SK-N-SH (cell line): ENCODE measurements around the gene NUS1. TPM values are rescaled to one million over a fixed set of nuclear protein-coding genes. Genes with fewer than 3 reads are reported as not detected.
"Not testable (repeated sequence)": the region's sequence is repeated elsewhere in the genome, so short reads cannot be mapped to it uniquely, and the experiment has no call there.

Experiments used
- CTCF ChIA-PET: fragments of 300-600, 350-600 bp; formaldehyde crosslinking; extraction: SDS; loops from one replicate; lab custom pipeline; 2021; lab: Yijun Ruan, JAX
- POLR2A ChIA-PET: fragments of 350-600 bp; sonication (Branson Sonifier 250); formaldehyde crosslinking; extraction: SDS; loops from one replicate; lab custom pipeline; 2020; ENCODE audit warnings: antibody characterized with exemption, inconsistent platforms; lab: Yijun Ruan, JAX
- DNase-seq: peaks from one replicate; pipeline ENCODE4 v3.0.0; 2012
- H2AFZ ChIP-seq: fragments of 200-600 bp; sonication (generic); 2 replicates; pipeline ENCODE4 v1.8.1; 2016; ENCODE audit warnings: antibody characterized with exemption, mild to moderate bottlenecking, low read depth
- H3F3A ChIP-seq: fragments of 200-600 bp; sonication (generic); replicated peaks from 2 replicates; pipeline ENCODE3; 2016; ENCODE audit warnings: antibody characterized with exemption, mild to moderate bottlenecking; ENCODE audit not compliant: insufficient read depth
- H3K27ac ChIP-seq, 2 experiments: fragments of 200-500 bp in 1 of 2; fragments of 200-600 bp in 1 of 2; sonication (Bioruptor generic) in 1 of 2; sonication (generic), shearing (Covaris generic) in 1 of 2; 2 replicates each; pipeline versions ENCODE4 v1.5.1 to v1.6.1; 2014 to 2016; ENCODE audit warnings: low read depth in 2 of 2, inconsistent platforms in 1 of 2, low read length in 1 of 2, mild to moderate bottlenecking in 1 of 2, mixed read lengths in 1 of 2
- H3K27me3 ChIP-seq: fragments of 200-600 bp; sonication (generic), shearing (Covaris generic); 2 replicates; pipeline ENCODE4 v1.6.1; 2016; ENCODE audit warnings: mixed run types; ENCODE audit not compliant: insufficient read depth
- H3K36me3 ChIP-seq, 2 experiments: fragments of 200-500 bp in 1 of 2; fragments of 200-600 bp in 1 of 2; sonication (Bioruptor generic) in 1 of 2; sonication (generic) in 1 of 2; replicated peaks in 1 of 2; 2 replicates each; pipeline versions ENCODE3 to v1.5.1; 2014 to 2016; ENCODE audit warnings: low read length in 1 of 2, mild to moderate bottlenecking in 1 of 2; ENCODE audit not compliant: insufficient read depth in 2 of 2, control insufficient read depth in 1 of 2
- H3K4me1 ChIP-seq, 2 experiments: fragments of 200-500 bp in 1 of 2; fragments of 200-600 bp in 1 of 2; sonication (Bioruptor generic) in 1 of 2; sonication (generic), shearing (Covaris generic) in 1 of 2; 2 replicates each; pipeline versions ENCODE4 v1.5.1 to v1.6.1; 2014 to 2016; ENCODE audit warnings: low read depth in 1 of 2, low read length in 1 of 2, mixed run types in 1 of 2; ENCODE audit not compliant: insufficient read depth in 2 of 2, control insufficient read depth in 1 of 2
- H3K4me2 ChIP-seq: fragments of 200-600 bp; sonication (generic), shearing (Covaris generic); 2 replicates; pipeline ENCODE4 v1.6.1; 2017; ENCODE audit warnings: mixed run types
- H3K4me3 ChIP-seq, 2 experiments: fragments of 200-500 bp in 1 of 2; fragments of 200-600 bp in 1 of 2; sonication (Bioruptor generic) in 1 of 2; sonication (generic), shearing (Covaris generic) in 1 of 2; 2 replicates each; pipeline versions ENCODE4 v1.5.1 to v1.8.1; 2014 to 2016; ENCODE audit warnings: low read depth in 2 of 2, inconsistent platforms in 1 of 2, low read length in 1 of 2, mild to moderate bottlenecking in 1 of 2, mixed read lengths in 1 of 2, moderate library complexity in 1 of 2
- H3K79me2 ChIP-seq: fragments of 200-600 bp; sonication (generic); 2 replicates; pipeline ENCODE4 v1.8.1; 2017; ENCODE audit warnings: mild to moderate bottlenecking; ENCODE audit not compliant: insufficient read depth
- H3K9ac ChIP-seq: fragments of 200-600 bp; sonication (generic); 2 replicates; pipeline ENCODE4 v1.6.1; 2017; ENCODE audit warnings: mixed run types
- H3K9me2 ChIP-seq: fragments of 200-600 bp; sonication (generic); 2 replicates; pipeline ENCODE4 v1.6.1; 2017; ENCODE audit warnings: mixed run types
- H3K9me3 ChIP-seq: fragments of 200-600 bp; sonication (generic); 2 replicates; pipeline ENCODE4 v1.6.1; 2017; ENCODE audit warnings: mixed run types, mild to moderate bottlenecking, moderate library complexity
- H4K20me1 ChIP-seq: fragments of 200-600 bp; sonication (generic); 2 replicates; pipeline ENCODE4 v1.6.1; 2017; ENCODE audit warnings: mild to moderate bottlenecking, mixed run types; ENCODE audit not compliant: insufficient read depth
- ELF1 ChIP-seq: IDR thresholded peaks from 2 replicates; pipeline ENCODE4 v1.4.0; 2012
- EP300 ChIP-seq, 2 experiments: IDR thresholded peaks; 2 replicates each; pipeline versions ENCODE4 v1.4.0 to v1.6.1; 2012; ENCODE audit warnings: borderline replicate concordance in 1 of 2, low read depth in 1 of 2, low read length in 1 of 2
- EZH2phosphoT487 ChIP-seq: fragments of 200-600 bp; sonication (generic); IDR thresholded peaks from 2 replicates; pipeline ENCODE4 v1.6.1; 2017; ENCODE audit warnings: low read depth, mixed run types, mild to moderate bottlenecking, antibody characterized with exemption, moderate library complexity, borderline replicate concordance
- GATA2 ChIP-seq: sonication (generic); formaldehyde crosslinking; IDR thresholded peaks from 2 replicates; pipeline ENCODE4 v1.5.0; 2020; ENCODE audit warnings: mild to moderate bottlenecking, missing genetic modification reagents
- NRF1 ChIP-seq: IDR thresholded peaks from 2 replicates; pipeline ENCODE4 v1.6.1; 2012; ENCODE audit warnings: low read depth, mild to moderate bottlenecking, low read length
- POLR2AphosphoS5 ChIP-seq: IDR thresholded peaks from 2 replicates; pipeline ENCODE4 v1.6.1; 2012; ENCODE audit warnings: low read depth, low read length
- REST ChIP-seq: IDR thresholded peaks from 2 replicates; pipeline ENCODE4 v1.6.1; 2012; ENCODE audit warnings: mild to moderate bottlenecking, low read depth, low read length, moderate library complexity
- RFX5 ChIP-seq: IDR thresholded peaks from 2 replicates; pipeline ENCODE4 v1.6.1; 2012; ENCODE audit warnings: mild to moderate bottlenecking, improper control_type of control experiment, low read length
- SIN3A ChIP-seq: IDR thresholded peaks from 2 replicates; pipeline ENCODE4 v1.6.1; 2012; ENCODE audit warnings: low read depth, mild to moderate bottlenecking, low read length, moderate library complexity, borderline replicate concordance
- TAF1 ChIP-seq: IDR thresholded peaks from 2 replicates; pipeline ENCODE4 v1.6.1; 2012; ENCODE audit warnings: low read depth, mild to moderate bottlenecking, low read length, moderate library complexity, borderline replicate concordance
- TCF12 ChIP-seq: IDR thresholded peaks from 2 replicates; pipeline ENCODE4 v1.4.0; 2012
- USF2 ChIP-seq: fragments of 150-350 bp; IDR thresholded peaks from 2 replicates; pipeline ENCODE4 v1.6.1; 2017; ENCODE audit warnings: antibody characterized with exemption, low read length, low read depth, borderline replicate concordance
- ZBTB33 ChIP-seq: IDR thresholded peaks from 2 replicates; pipeline ENCODE4 v1.4.0; 2012; ENCODE audit warnings: low read depth, borderline replicate concordance
- WGBS: methylation state at CpG from one replicate; pipeline ENCODE4 v1.1.6; 2017; ENCODE audit warnings: low lambda C conversion rate; 5-methylcytosine and 5-hydroxymethylcytosine counted together
- polyA plus RNA-seq, 3 experiments: library from polyadenylated mRNA; depleted of rRNA; stranded (reverse); fragments of >200 nt; gene quantifications; 2 replicates each; pipeline ENCODE4 v1.2.3, GENCODE V29; 2012

Gene NUS1
- polyA plus RNA-seq, 1 of the 3 experiments (the other 2 are of a cell fraction), result 8.9 TPM

- Histone ChIP-seq H3F3A (peaks cover 3% of the 10 kb centered on the region), H3K27ac (no peak overlapping the region)
- 81% methylated on average over 1 of the region's 1 CpG for WGBS
Observed at GRCh38 chr6:117687021-117687648, 11.9 kb downstream of the NUS1 start.

GRCh38 chr6:117689584-117689983 is 14.3 kb downstream of the NUS1 start:
- H3K9ac ChIP-seq, H3K9me3 ChIP-seq, H3K4me3 ChIP-seq, H3K9me2 ChIP-seq, H3K27ac ChIP-seq, H2AFZ ChIP-seq, H3K4me2 ChIP-seq, CTCF ChIA-PET, DNase-seq, H3F3A ChIP-seq, H3K27me3 ChIP-seq, POLR2A ChIA-PET, H3K4me1 ChIP-seq: not testable (repeated sequence)
- peaks cover 81% of the 10 kb centered on the region for H3K79me2 ChIP-seq
- WGBS, result 97% methylated on average over 4 of the region's 4 CpGs
- peaks cover 52% of the 10 kb centered on the region for H4K20me1 ChIP-seq
- H3K36me3 ChIP-seq, result peaks cover 12 to 32% of the 10 kb centered on the region in 2 experiments

More at GRCh38 chr6:117687021-117687648, 11.9 kb downstream of the NUS1 start:
- Histone ChIP-seq H3K9ac (no peak overlapping the region), H3K79me2 (peaks cover 96% of the 10 kb centered on the region), H3K9me3 (no peaks in the 10 kb centered on the region), H4K20me1 (peaks cover 74% of the 10 kb centered on the region), H2AFZ (no peak overlapping the region), H3K4me2 (no peak overlapping the region), H3K36me3 (peaks cover 0 to 15% of the 10 kb centered on the region in 2 experiments), H3K9me2 (no peaks in the 10 kb centered on the region), H3K4me3 (no peak overlapping the region), H3K27me3 (no peaks in the 10 kb centered on the region), H3K4me1 (no peaks in the 10 kb centered on the region)
- TF ChIP-seq EZH2phosphoT487 (no peak), SIN3A (no peak), REST (no peak), USF2 (no peak), POLR2AphosphoS5 (no peak), ZBTB33 (no peak), ELF1 (no peak), RFX5 (no peak), EP300 (IDR thresholded peaks at IDR 0.05; ENCODE audit: borderline replicate concordance in 1 of 2, low read depth in 1 of 2, low read length in 1 of 2) (no peak), GATA2 (CRISPR knock-in tag) (no peak), NRF1 (no peak), TCF12 (no peak), TAF1 (no peak)
- POLR2A ChIA-PET, result no interaction called here
- CTCF ChIA-PET, result no interaction called here
- no peak for DNase-seq
